Dermis microvascular lymphatic vessel endothelial cell (primary cell): ENCODE results near the gene COX11. TPM values are rescaled to one million over a fixed set of nuclear protein-coding genes. Genes with fewer than 3 reads are reported as not detected.

ENCODE experiments used
- DNase-seq, 2 donors: peaks; one replicate each; pipeline versions ENCODE4 v3.0.0 to v3.0.0-alpha.2; 2010; ENCODE audit warnings: low read depth in 2 of 2
- total RNA-seq: library from RNA; depleted of rRNA; stranded (reverse); fragments of >200 nt; gene quantifications from 2 replicates; pipeline ENCODE4 v1.2.1, GENCODE V29; 2014

COX11 gene
- total RNA-seq, 1 donor from 2014 or later = 71.6 TPM

- DNase-seq = peak in 1 of 2 donors; percentile 3
Measured at GRCh38 chr17:54967621-54968261, 713 bp downstream of the COX11 start.

GRCh38 chr17:54956791-54957190 is 11.7 kb downstream of the COX11 start:
- no peak for DNase-seq

DNA sequence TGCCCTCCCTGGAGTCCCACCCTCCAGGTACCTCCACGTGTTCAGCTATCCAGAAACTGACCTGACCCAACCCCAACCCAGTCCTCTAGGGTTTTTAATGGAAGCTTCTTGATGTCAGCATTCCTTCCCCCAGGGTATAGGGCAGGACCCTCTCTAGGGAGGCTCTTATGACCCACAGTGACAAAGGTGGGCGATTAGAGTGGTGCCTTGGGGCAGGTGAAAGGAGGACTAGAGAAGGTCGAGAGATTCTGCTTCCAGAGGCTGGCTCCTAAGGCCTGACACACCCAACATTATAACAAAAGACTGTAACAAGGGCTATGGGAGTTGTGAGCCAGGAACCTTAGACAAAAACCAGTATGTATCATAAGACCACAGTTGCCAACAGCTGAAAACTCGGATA is 17.2 kb downstream of the COX11 start:
- no peak for DNase-seq

DNA sequence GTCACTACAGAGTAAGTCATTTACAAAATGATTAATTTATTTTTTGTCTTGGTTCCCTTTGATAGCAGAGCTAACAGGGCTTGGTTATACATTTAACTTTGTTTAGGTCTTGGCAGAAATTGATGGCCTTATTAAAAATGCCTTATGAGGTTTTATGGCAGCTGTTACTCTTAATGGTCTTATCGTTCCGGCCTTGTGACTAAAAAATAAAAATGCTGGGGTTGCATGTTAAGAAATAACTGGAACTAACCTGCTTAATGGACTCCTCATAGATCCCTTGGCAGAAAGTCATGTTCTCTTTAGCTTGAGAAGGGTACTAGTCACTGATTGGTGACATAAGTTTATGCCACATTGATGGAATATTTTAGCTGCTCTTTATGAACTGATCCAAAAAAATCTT is 18.3 kb downstream of the COX11 start:
- no peak for DNase-seq

- DNase-seq = peak in 1 of 2 donors; percentile 69
Measured at GRCh38 chr17:54948380-54948779, 20.1 kb downstream of the COX11 start.

DNA sequence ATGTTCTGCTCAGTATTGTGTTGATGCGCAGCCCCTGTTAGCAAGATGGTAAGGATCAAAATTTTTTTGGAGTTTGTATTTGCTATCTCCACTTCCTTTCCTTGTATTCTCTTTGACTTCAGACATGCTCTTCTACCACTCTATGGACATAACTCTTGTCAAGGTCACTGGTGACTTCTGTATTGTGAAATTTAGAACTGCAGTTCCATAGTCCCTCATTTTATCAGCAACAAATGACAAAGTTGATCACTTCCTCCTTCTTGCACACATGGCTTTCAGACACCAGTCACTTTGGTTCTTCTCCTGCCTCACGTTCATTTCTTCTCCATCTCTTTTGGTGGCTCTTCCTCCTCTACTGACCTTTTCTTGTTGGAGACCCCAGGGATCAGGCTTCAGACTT is 21.1 kb downstream of the COX11 start:
- DNase-seq = no peak

- DNase-seq = no peak
Measured at GRCh38 chr17:54945671-54946070, 22.8 kb downstream of the COX11 start.

- no peak for DNase-seq
Measured at GRCh38 chr17:54945231-54945630, 23.2 kb downstream of the COX11 start.

DNA sequence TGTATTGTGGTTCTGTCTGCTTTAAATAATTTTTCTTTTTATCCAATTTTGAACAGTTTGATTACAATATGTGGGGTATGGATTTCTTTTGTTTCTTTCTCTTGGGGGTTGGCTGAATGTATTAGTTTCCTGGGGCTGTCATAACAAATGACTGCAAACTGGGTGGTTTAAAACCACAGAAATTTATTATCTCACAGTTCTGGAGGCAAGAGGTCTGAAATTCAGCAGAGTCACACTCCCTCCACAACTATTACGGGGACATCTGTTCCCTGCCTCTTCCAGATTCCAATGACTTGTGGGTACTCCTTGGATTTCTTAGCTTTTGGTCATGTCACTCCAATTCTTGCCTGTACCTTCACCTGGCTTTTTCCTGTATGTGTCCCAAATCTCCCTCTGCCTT is 23.7 kb downstream of the COX11 start:
- DNase-seq = no peak

- no peak for DNase-seq
Measured at GRCh38 chr17:54941285-54941684, 27.2 kb downstream of the COX11 start.

DNA sequence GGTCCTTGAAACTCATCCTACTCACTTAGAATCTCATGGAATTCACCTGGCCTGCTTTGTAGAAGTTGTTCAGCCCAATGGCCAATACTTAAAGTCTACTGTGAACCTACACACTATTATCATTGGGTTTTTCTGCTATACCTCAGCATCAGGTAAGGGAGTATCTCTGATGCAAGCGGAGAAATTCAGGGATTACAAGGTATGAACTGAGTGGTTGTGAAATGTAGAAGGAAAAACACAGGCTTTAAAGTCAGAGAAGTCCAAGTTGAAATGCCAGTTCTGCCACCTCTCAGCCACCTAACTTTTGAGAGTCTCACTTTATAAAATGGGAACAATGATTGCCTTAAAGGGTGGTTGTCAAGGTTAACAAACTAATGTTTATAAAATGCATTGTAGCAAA is 31.0 kb downstream of the COX11 start:
- DNase-seq = no peak

- no peak for DNase-seq
Measured at GRCh38 chr17:54937018-54937417, 31.4 kb downstream of the COX11 start.

GRCh38 chr17:54935471-54935870 is 33.0 kb downstream of the COX11 start:
- no peak for DNase-seq

DNA sequence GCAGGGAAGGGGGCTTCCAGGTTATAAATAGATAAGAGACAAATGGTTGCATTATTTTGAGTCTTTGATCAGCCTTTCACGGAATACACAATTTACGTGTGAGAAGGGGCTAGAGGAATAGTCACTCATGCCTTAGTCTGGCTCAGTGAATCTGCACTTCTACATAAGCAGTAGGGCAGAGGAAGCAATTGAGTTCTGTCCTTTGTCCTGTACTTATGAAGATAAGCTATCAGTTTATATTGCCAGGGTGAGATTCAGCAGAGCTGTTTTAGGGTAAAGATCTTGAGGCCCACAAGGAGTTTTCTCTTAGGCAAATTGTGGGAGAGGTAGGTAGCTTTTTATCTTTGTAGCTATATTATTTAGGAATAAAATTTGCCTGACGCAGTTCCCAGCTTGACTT is 34.5 kb downstream of the COX11 start:
- DNase-seq = no peak

DNA sequence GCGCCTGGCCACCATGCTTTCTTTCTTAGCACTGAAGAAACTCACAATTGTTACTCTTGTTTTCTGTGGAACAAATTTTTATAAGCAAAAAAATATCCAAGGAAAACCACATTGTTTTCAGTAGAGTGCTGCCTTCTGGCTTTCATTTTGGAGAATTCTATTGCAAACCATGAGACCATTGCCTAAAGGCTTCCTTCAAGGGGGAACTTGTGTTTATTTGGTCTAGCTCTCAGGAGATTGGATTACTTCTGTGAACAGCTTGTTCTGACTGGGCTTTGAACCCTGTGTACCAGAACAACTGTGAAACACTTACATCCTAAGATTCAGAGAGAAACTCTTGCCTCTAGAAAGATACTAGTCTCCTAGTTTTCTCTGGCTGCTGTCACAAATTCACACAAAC is 35.7 kb downstream of the COX11 start:
- DNase-seq = no peak

DNA sequence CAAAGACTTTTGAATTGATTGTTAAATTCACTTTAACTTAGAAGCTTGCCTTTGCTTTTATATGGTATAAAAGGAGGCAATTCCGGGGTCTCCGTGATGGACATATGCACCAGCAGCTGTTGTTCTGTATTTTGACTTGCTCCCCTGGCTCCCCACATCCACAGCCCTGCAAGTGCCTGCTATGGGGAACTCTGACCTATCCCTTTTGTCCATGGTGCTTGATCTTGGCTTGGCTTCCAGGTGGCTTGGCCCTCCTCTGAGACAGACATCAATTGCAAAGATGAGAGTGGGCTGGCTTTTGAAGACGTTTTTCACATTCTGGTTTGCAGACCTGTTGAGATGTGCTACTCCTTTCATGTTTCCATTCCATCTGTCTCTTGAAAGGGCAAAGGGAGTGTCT is 40.9 kb downstream of the COX11 start:
- no peak for DNase-seq

DNA sequence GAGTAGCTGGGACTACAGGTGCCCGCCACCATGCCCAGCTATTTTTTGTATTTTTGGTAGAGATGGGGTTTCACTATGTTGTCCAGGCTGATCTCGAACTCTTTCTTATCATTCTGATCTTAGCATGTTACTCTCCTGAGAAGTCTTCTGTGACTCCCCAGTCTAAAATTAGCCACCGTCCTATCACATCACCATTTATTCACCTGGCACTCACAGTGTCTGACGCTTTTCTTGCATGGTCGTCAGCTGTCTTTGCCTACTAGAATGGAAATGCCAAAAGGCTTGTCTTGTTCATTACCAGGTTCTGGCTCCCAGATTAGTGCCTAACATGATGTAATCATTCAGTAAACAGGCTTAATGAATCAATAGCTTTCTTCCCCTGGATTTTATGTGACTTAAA is 44.0 kb downstream of the COX11 start:
- DNase-seq = no peak

- DNase-seq = no peak
Measured at GRCh38 chr17:54920819-54921218, 47.6 kb downstream of the COX11 start.

DNA sequence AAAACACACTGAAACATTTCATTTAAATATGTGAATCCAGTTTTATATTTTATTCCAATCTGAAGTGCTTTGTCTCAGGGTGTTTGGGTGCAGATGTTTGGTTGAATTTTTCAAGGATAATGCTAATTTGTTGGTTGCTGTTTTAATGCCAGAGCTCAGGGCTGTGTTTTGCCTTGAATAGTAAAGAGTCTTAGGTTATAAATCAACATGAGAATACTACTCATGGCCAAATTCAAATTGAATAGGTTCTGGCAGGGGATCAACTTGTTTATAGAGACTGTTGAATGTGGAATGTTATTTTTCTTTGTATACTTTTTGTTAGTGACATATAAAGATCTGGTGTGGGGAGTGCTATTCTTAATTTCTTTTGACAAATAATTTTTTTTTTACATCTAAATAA is 49.0 kb downstream of the COX11 start:
- no peak for DNase-seq

DNA sequence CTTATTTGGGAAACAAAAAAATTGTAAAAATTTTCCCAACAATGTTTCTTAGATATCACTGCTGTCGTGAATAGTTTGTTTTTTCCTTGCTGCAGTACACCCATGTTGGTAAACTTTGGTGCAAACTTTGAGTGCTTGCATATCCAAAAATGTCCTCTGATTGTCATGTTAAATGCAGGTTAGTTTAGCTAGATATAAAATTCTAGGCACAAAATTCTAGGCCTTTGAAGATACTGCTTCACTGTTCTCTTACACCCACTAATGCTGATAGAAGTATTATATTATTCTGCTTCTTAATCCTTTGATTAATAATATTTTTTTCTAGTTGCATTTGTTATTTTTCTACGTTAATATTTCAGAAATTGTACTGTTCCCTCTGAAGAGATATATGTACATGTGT is 51.7 kb downstream of the COX11 start:
- no peak for DNase-seq
